Tibial nerve (tissue), 4 donors: Measurements from ENCODE around the gene KRTAP12-2.

Experiments
- CTCF ChIP-seq, 5 experiments: fragments of 200-600 bp in 3 of 5; fragments of 450-650 bp in 2 of 5; sonication (generic) in 3 of 5; IDR thresholded peaks; one replicate each; pipeline ENCODE4 v1.5.1; 2016 to 2019; ENCODE audit warnings: antibody characterized with exemption in 5 of 5, mild to moderate bottlenecking in 3 of 5, moderate library complexity in 2 of 5
- EP300 ChIP-seq, 2 donors: sonication (generic); formaldehyde crosslinking; IDR thresholded peaks; one replicate each; pipeline ENCODE4 v1.6.1; 2017; ENCODE audit warnings: antibody characterized with exemption in 2 of 2, mild to moderate bottlenecking in 1 of 2
- POLR2A ChIP-seq, 2 donors: fragments of 450-650 bp; IDR thresholded peaks; one replicate each; pipeline ENCODE4 v1.6.1; 2017; ENCODE audit warnings: antibody characterized with exemption in 2 of 2, mild to moderate bottlenecking in 2 of 2, moderate library complexity in 2 of 2

- TF ChIP-seq CTCF (IDR thresholded peaks at IDR 0.05) = no peak
- TF ChIP-seq POLR2A (IDR thresholded peaks at IDR 0.05) = no peak
- no peak for TF ChIP-seq EP300 (IDR thresholded peaks at IDR 0.05)
Observed at GRCh38 chr21:44681861-44682579, 15.3 kb upstream of the KRTAP12-2 start, which contains the start of gene KRTAP12-1.
